Measurements from ENCODE around the gene IBA57.

IBA57 gene

DNA sequence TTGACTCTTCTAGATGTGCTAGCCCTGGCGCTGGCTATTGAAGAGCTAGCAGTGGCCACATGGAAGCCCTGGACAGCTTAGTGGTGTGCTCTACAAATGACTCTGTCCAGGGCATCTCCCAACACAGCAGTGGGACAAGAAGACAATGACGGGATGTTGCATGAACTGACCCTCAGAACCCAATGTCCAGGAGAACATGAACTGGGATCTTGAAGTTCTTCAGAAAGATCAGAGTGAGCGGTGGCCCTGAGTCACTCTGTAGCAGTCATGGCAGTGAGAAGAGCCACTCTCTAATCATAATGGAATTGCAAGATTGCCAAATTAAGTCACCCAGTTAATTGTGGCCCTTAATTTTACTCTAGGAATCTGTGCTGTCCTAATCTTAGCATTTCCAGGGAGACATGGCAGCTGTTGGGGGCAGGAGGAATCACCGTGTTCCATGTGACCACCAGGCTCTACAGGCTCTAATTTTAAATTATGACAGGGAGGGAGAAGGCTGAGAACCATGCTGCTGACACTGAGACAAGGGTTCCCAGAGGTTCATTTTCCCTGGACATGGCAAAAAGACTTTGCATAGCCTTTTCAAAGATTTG, 32.0 kb downstream of the IBA57 start:
- no peak for DNase-seq

DNA sequence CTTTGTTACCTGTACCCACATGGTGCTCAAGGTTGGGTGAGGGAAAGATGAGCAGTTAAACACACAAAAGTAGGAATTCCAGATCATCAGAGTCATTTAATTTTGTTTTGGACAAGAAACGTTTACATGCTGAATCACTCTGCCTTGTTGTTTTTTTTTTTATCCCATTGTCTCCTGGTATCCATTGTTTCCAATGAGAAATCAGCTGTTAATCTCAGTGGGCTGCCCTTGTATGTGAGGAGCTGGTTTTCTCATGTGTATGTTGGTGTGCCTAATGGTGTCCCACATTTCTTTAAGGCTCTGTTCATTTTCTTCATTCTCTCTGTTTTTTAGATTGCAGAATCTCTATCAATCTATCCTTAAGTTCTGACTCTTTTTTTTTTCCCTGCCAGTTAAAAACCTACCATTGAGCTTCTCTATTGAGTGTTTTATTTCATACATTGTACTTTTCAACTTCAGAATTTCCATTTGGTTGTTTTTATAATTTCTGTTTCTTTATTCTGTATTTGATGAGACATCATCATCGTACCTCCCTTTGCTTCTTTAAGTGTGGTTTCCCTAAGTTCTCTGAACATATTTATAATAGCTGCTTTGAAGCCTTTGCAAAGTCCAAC, 33.5 kb downstream of the IBA57 start:
- DNase-seq, result no peak

DNA sequence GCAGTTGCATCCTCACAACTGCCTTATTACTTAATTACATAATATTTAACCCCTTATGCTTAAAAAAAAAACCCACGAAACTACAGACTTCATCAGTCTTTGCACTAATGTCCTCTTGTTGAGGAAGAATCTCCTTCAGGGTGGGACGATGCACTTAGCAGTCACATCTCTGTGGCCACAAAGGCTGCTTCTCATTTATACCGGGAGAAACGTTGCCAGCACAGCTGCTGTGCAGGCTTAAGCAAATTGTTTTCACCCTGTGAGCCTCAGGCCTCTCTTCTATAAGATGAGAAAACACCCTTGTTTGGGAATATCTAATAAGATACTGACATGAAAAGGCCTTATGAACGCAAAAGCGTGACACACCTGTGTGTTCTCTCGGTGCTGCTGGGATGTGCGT, 39.4 kb downstream of the IBA57 start:
- no peak for DNase-seq

DNA sequence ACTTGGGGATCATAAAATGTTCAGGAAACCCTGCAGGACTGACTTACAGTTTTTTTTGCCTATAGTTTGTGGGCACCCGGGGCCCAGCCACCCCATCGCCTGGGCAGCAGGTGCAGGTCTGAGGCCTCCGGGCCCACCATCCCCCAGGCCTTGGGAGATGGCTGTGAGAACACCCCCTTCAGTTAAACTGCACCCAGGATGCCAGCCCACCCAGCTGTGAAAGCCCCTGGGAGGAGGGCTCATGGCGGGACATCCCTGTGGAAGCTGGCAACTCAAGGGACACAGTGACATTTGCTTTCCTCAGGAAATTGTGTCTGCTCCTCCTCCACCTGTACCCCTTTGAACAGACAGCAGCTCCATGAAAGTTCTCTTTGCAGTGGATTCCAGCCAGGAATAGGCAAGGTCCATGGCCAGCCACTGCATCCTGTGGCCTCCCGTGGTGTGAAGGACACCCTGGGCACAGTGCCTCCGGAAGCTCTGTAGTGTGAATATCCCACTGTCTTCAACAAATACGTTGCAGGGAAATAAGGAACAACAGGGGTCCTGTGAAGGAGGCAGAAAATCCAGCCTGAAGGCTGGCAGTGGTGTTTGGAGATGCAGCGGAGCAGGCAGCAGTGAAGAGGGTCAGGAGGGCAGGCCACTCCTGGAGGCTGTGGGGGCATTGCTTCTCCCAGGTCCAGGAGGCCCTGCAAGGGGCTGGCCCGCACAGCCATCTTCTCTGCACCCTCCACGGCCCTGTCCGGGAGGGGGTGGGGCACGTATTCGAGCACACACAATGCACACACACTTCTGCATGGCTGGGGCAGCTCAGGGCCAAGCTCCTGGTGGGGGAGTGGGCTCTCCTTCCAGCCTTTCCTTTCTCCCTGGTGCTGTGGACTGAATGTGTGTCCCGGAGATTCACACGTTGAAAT, 40.2 kb downstream of the IBA57 start:
- no peak for DNase-seq

DNA sequence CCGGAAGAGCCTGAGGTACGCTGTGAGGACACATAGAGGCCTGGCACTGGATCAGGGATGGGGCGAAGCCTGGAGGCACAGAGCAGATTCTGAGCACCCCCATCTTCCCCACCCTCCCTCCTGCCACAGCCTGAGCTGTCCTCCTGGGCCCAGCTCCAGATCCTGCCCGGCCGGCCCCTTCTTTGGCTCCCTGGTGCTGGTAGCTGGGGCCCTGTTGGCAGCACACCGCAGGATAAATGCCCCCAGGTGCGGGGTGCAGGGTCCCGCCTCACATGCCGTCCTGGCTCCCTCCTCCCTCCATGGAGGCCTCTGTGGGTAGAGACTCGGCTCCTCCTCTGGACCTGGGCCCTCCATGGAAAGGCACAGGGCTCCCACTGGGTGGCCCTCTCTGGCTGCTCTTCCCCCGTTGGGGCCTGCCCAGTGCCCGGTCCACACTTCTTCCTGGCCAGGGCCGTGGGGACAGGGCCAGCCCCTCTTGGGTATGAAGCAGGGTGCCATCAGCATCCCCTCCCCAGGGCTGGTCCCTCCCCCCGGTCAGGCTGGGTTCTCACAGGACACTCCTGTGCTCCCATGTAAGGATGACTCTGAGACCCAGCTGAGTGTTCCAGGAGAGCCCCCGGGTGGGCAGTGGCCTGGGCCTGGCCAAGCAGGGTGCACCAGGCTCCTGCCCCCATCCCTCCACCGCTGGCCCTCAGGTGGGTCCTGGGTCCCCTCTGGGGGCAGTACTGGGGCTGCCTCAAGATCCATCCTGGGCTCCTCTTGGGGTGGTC, 41.2 kb downstream of the IBA57 start:
- DNase-seq, result no peak

DNA sequence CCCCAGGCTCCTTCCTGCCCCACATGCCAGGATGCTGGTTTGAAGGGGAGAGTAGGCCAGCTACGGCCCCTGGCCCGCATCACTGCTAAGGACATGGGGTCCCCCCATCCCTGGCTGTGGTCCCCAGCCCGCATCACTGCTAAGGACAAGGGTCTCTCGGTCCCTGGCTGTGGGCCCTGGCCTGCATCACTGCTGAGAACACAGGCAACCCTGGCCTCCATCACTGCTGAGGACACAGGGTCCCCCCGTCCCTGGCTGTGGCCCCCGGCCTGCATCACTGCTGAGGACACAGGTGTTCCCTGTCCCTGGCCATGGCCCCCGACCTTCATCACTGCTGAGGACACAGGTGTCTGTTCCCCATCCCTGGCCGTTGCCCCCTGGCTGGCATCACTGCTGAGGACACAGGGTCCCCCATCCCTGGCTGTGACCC, 41.8 kb downstream of the IBA57 start:
- no peak for DNase-seq

DNA sequence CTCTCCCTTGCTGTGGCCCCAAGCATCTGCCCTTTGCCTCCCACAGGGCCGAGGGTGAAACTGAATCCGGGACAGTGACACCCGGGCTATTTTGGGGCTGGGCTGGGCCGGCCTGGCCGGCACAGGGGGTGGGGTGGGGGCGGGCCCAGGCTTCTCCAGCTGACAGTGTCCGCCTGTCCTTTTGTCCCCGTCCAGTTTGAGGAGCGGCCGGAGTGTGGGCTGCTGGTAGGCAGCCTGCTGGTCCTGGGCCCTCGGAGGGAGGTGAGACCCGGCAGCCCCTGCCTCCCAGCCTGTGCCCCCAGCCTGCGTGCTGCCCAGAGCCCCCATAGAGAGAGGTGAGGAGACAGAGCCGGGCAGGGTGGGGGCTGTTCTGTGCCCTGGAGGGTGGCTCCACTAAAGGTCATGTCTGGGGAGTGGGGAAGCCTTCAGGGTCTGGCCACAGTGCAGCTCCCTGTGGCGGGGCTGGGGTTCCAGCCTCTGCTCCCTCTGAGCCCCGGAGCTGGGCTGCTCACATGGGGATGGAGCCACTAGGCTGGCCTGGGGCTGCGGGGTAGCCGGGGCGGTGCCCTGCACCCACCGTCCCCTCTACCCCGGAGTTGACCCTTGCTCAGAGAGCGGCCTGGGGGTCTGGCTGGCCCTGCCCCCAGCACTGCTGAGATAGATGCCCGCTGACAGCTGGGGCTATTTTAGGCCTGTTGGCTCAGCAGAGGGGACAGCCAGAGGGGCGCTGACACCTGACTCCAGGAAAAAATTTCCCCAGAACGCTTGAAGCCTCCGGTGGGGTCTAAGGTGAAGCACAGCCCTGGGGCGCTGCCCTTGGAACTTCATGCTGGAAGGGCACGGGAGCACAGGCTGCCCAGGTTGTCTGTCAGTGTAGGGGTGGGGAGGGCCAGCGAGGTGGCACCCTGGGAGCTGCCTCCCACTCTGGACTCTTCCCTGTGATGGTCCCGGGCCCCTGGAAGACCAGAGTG, 42.5 kb downstream of the IBA57 start, which contains the start of gene OBSCN:
Gene OBSCN (plus strand): TSS at position 194 of the 971 bp plus-strand sequence. CDS start 3,740 bp downstream, outside the sequence.
- no peak for DNase-seq

DNA sequence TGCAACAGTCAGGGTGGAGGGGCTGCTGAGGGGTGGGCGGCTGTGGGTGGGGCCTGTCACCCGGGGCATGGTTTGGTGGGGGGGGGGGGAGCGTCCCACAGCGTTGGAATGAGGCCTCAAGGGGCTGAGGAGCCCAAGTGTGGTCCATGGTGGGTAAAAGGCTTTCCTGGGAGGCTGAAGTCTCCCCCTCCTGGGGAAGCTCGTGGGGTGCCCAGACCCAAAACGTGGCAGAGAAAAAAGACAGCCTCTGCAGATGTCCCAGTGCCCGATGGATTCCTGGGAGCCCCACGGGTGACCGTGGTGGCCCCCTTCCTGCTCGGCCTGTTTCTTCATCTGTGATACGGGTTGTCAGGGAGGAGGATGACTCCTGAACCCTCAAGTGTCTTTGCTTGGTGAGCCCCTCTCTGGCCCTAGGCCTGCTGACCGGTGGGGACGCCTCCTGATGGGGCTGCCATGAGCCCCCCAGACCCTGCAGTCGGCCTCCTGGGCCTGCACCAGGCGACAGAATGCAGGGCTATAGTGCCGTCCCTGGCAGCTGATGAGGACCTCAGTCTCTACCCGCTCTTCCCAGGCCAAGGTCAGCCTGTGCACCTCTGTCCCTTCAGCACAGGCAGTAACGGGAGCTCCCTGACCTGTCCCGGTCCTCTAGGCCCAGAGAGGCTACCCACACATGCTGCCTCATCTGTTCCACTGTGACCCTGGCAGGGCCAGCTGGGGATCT, 43.4 kb downstream of the IBA57 start:
- no peak for DNase-seq

DNA sequence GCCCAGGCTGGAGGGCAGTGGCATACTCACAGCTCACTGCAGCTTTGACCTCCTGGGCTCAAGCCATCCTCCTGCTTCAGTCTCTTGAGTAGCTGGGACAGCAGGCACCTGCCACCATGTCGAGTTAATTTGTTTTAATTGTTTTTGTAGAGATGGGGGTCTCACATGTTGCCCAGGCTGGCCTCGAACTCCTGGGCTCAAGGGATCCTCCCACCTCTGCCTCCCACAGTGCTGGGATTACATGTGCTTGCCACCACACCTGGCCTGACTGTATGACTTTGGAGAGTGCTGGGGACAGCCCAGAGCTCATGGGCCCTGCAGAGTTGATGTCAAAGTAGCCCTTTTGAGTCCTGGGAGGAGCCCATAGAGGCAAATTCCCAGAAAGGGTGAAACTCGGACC, 44.1 kb downstream of the IBA57 start:
- no peak for DNase-seq

DNA sequence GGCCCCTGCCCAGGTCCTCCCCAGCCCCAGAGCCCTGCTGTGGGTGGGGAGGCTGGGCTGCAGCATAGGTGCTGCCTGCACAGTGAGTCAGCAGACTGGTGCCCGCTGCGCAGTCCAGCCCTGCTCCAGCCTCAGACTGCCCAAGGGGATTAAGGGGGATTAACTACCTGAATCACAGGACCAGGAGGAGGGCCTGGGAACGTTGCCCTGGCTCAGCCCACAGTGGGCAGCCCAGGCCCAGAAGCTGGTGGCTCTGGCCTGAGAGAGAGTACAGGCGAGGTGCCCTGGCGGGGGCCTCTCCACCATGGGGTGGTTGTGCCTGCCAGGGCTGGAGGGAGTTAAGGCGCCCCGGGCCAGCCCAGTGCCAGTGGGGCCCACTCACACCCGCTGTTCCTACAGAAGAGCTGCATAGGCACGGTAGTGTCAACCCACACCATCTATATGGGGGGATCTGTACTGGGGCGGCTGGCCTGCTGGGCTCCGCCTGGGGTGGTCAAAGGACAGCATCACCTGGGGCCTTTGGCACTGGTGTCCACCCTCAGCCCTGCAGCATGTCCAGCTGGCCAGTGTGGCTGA, 44.6 kb downstream of the IBA57 start:
- no peak for DNase-seq

DNA sequence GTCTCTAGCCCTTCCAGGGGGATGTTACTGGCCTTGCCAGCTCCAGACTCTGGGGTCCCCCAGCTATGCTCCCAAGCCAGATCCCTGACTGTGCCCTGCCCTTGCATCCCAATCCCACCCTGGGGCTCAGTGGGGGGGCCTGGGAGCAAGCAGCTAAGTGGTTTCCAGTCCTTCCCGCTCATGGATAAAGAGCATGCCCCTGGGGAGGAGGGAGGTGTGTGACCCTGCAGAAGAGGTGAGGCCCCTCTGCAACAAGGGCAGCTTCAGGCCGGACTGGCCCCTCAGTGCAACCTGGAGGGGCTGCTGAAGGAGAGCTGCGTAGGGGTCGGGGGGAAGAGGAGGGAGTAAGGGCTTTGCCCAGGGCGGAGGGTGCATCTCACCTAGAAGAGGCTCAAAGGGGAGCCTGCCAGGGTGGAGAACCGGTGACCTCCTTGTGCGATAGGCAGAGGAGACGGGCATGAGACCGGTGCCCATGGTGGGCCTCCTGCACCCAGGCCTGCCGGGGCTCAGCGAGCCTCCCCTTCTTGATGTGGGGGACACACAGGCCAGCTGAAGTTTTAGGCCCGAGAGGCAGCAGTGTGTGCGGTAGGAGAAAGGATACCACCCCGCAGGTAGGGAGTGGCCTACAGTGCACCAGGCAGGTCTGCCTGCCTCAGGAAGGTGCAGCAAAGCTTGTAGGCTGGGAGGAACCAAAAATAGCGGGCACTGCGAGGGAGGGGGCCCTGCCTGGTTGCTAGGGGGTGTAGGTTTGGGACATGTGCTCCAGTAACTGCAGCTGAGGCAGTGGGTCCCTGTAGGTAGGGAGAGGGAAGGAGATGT, 45.3 kb downstream of the IBA57 start:
- no peak for DNase-seq

DNA sequence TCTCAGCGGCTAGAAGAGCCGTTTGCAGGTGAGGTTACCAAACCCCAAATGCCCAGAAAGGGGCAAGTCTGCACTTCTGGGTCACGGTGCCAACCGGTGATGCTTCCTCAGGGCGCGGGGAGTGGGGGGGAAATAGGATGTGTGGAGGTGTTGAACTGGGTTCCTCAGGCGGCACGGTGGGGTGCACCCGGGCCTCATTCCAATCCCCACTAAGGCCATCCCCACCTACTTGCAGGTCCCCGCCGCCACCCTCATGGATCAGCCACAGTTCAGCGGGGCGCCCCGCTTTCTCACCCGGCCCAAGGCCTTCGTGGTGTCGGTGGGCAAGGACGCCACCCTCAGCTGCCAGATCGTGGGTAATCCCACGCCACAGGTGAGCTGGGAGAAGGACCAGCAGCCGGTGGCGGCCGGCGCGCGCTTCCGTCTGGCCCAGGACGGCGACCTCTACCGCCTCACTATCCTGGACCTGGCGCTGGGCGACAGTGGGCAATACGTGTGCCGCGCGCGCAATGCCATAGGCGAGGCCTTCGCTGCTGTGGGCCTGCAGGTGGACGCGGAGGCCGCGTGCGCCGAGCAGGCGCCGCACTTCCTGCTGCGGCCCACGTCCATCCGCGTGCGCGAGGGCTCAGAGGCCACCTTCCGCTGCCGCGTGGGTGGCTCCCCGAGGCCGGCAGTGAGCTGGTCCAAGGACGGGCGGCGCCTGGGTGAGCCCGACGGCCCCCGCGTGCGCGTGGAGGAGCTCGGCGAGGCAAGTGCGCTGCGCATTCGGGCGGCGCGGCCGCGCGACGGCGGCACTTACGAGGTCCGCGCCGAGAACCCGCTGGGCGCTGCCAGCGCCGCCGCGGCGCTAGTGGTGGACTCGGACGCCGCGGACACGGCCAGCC, 46.2 kb downstream of the IBA57 start:
- DNase-seq, result no peak

DNA sequence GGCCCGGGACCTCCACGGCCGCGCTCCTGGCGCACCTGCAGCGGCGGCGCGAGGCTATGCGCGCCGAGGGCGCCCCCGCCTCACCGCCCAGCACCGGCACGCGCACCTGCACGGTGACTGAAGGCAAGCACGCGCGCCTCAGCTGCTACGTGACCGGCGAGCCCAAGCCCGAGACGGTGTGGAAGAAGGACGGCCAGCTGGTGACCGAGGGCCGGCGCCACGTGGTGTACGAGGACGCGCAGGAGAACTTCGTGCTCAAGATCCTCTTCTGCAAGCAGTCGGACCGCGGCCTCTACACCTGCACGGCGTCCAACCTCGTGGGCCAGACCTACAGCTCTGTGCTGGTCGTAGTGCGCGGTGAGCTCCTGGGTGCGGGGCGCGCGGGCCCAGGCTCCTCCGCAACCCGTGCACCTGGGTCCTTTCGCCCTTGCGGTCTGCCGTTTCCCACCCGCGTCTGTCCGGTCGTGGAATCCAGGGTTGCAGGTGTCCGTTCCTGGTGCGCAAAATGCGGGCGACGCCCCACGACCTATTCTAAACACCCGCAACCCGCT, 46.9 kb downstream of the IBA57 start:
- DNase-seq, result no peak

DNA sequence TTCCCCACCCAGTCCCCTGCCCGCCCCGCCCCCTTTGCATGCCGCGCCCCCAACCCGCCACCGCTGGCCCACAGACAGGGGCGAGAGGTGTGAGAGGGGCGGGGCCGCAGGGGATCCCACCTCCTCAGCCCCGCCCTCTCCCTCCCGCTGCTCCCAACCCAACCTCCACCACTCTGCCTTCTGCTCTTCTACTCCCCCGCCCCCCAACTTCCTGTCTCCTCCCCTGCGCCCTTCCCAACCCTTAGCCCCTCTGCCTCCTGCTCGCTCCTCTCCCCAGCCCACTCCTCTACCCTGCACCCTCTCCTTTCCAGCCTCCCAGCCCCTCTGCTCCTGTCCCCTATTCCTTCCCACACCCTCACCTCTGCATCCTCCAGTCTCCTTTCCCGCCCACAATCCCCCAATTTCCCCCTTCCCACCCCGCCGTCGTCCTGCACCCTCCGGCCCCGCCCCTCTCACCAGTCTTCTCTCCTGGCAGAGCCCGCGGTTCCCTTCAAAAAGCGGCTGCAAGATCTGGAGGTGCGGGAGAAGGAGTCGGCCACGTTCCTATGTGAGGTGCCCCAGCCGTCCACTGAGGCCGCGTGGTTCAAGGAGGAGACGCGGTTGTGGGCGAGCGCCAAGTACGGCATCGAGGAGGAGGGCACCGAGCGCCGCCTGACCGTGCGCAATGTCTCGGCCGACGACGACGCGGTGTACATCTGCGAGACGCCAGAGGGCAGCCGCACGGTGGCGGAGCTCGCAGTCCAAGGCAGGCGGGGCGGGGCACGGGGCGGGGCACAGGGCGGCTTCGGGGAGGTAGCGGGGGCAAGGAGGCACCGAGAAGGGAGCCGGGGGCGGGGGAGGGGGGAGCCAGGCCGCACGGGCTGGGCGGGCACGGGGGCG, 47.6 kb downstream of the IBA57 start:
- peak; percentile 73 for DNase-seq

DNA sequence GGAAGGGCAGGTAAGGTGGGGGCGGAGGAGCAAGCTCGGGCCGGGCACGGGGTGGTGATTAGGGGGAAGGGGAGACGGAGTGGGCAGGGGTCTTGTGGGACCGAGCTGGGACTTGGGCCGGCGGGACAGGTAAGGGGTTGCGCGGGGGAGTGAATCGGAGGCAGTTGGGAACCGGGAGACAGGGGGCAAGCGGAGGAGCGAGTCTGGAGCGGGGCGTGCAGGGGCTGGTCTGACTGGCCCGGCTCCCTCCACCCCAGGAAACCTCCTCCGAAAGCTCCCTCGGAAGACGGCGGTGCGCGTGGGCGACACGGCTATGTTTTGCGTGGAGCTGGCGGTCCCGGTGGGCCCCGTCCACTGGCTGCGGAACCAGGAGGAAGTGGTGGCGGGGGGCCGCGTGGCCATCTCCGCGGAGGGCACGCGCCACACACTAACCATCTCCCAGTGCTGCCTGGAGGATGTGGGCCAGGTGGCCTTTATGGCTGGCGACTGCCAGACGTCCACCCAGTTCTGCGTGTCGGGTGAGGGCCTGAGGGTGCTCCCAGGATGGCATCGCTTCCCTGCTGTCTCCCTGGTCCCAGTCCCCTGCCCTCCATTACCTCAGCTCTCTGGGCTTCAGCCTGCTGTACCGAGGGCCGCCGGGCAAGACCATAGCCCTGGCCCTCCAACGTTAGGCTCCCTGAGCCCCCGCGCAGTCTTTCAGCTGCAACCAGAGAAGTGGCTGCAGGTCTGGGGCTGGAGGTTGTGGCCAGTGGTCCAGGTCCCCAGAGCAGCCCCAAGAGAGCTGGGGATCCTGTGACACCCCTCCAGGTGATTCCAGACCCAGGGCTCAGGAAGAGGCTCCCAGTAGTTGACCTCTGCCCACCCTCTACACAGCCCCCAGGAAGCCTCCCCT, 48.6 kb downstream of the IBA57 start:
- no peak for DNase-seq

DNA sequence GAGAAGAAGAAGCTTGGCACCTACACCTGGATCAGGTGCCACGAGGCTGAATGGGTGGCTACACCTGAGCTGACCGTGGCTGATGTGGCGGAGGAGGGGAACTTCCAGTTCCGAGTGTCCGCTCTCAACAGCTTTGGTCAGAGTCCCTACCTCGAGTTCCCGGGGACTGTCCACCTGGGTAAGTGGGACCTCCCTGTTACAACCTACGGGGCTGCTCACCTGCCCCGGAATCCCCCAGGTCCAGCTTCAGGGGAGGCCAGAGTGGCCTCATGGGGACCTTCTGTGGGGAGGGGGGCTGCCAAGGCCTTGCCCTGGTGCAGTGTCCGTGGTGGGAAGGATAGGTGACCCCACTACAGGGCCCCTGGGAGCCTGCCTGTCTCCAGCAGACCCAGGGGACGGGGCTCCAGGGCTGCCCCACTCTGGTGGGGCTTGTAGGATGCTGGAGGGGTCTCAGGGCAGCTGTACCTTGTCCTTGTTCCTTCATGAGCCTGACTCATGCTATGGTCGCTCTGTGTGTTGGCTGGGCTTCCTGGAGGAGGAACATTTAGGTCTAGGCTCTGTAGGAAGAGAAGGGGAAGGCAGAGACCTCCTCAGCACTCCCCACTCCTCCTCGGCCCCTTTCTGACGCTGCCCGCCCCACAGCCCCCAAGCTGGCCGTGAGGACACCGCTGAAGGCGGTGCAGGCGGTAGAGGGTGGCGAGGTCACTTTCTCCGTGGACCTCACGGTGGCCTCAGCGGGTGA, 49.5 kb downstream of the IBA57 start:
- DNase-seq, result no peak
